Naive B cell (primary cell): Measurements from ENCODE around the gene SMG9. TPM values are rescaled to one million over a fixed set of nuclear protein-coding genes. Genes with fewer than 3 reads are reported as not detected.
A peak's percentile ranks its signal among the peaks of the same experiment; 100 is the strongest.
"Not testable (repeated sequence)": the region's sequence is repeated elsewhere in the genome, so short reads cannot be mapped to it uniquely, and the experiment has no call there.

Experiments
- ATAC-seq, 2 donors: fragments of 150-1000 bp; cut with Tn5 transposase; 2 replicates each; pipeline ENCODE4 v1.10.0; 2021; ENCODE audit warnings: low read depth in 2 of 2, mild to moderate bottlenecking in 2 of 2, moderate library complexity in 2 of 2
- DNase-seq: peaks from one replicate; pipeline ENCODE4 v3.0.0; 2022
- H3K27ac Mint-ChIP-seq, 6 donors: one replicate each; pipeline ENCODE4 v1.8.0; 2020 to 2022; ENCODE audit warnings: mild to moderate bottlenecking in 6 of 6, mixed read lengths in 6 of 6, moderate library complexity in 5 of 6, inconsistent platforms in 2 of 6
- H3K27me3 Mint-ChIP-seq, 3 donors: one replicate each; pipeline ENCODE4 v1.8.0; 2021 to 2022; ENCODE audit warnings: mixed read lengths in 3 of 3, mild to moderate bottlenecking in 1 of 3
- H3K36me3 Mint-ChIP-seq, 2 donors: one replicate each; pipeline ENCODE4 v1.8.0; 2020 to 2022; ENCODE audit warnings: mixed read lengths in 2 of 2, inconsistent platforms in 1 of 2, mild to moderate bottlenecking in 1 of 2
- H3K4me1 Mint-ChIP-seq, 3 donors: one replicate each; pipeline ENCODE4 v1.8.0; 2020 to 2022; ENCODE audit warnings: mixed read lengths in 3 of 3, inconsistent platforms in 1 of 3, mild to moderate bottlenecking in 1 of 3, moderate library complexity in 1 of 3
- H3K4me3 Mint-ChIP-seq, 8 donors: one replicate each; pipeline ENCODE4 v1.8.0; 2020 to 2022; ENCODE audit warnings: mild to moderate bottlenecking in 8 of 8, mixed read lengths in 8 of 8, moderate library complexity in 8 of 8, inconsistent platforms in 2 of 8
- H3K9me3 Mint-ChIP-seq, 7 donors: one replicate each; pipeline ENCODE4 v1.8.0; 2020 to 2022; ENCODE audit warnings: mixed read lengths in 7 of 7, mild to moderate bottlenecking in 5 of 7, inconsistent platforms in 2 of 7, moderate library complexity in 1 of 7
- polyA plus RNA-seq, 6 donors: library from polyadenylated mRNA; unstranded; fragments of 300-500 nt; fragmentation: Illumina TruSeq; gene quantifications; one replicate each; pipeline ENCODE4 v1.2.3, GENCODE V29; 2021; ENCODE audit warnings: low read depth in 6 of 6

The SMG9 gene
- polyA plus RNA-seq, 6 donors from 2014 or later: 2.7 to 13.0 (median 8.2) TPM

- ATAC-seq: no peak
- Mint-ChIP-seq H3K27ac (peak overlapping the region in 4 of 6 donors; percentile 66 to 84 (median 79)), H3K4me3 (peak overlapping the region in 5 of 8 donors; percentile 5 to 89 (median 40)), H3K4me1 (peaks cover 52 to 76% (median 54%) of the 10 kb centered on the region in 3 donors), H3K9me3 (no peaks in the 10 kb centered on the region), H3K27me3 (peaks cover 0 to 17% (median 0%) of the 10 kb centered on the region in 3 donors), H3K36me3 (peaks cover 0 to 8% of the 10 kb centered on the region in 2 donors)
- no peak for DNase-seq
These were observed 21.5 kb upstream of the SMG9 start for GRCh38 chr19:43776286-43776685.

GRCh38 chr19:43775299-43775890 lies 20.6 kb upstream of the SMG9 start:
- DNase-seq: no peak
- Mint-ChIP-seq H3K4me1 (peaks cover 47 to 69% (median 48%) of the 10 kb centered on the region in 3 donors), H3K27ac (peak overlapping the region in 5 of 6 donors; percentile 22 to 81 (median 66))

GRCh38 chr19:43774940-43775258 lies 20.1 kb upstream of the SMG9 start:
- not testable (repeated sequence) for DNase-seq, H3K36me3 Mint-ChIP-seq, ATAC-seq, H3K9me3 Mint-ChIP-seq
- H3K4me3 Mint-ChIP-seq: peak overlapping the region in 1 of 8 donors; percentile 26
- peaks cover 0 to 11% (median 0%) of the 10 kb centered on the region in 3 donors for H3K27me3 Mint-ChIP-seq
- peak overlapping the region in 2 of 6 donors; percentile 39 to 52 for H3K27ac Mint-ChIP-seq
- peaks cover 50 to 64% (median 51%) of the 10 kb centered on the region in 3 donors for H3K4me1 Mint-ChIP-seq

More at GRCh38 chr19:43775299-43775890, 20.6 kb upstream of the SMG9 start:
- no peak for ATAC-seq
- Mint-ChIP-seq H3K9me3 (no peaks in the 10 kb centered on the region), H3K27me3 (peaks cover 0 to 11% (median 0%) of the 10 kb centered on the region in 3 donors), H3K4me3 (peak overlapping the region in 3 of 8 donors; percentile 18 to 89 (median 53)), H3K36me3 (peaks cover 0 to 8% of the 10 kb centered on the region in 2 donors)

- Mint-ChIP-seq H3K4me1 (peaks cover 44 to 58% (median 46%) of the 10 kb centered on the region in 3 donors), H3K9me3 (no peaks in the 10 kb centered on the region), H3K27me3 (peaks cover 0 to 8% (median 0%) of the 10 kb centered on the region in 3 donors), H3K4me3 (peak overlapping the region in 1 of 8 donors; percentile 26), H3K27ac (peak overlapping the region in 1 of 6 donors; percentile 39), H3K36me3 (peaks cover 0 to 15% of the 10 kb centered on the region in 2 donors)
- no peak for ATAC-seq
- DNase-seq: no peak
These were observed 19.6 kb upstream of the SMG9 start for GRCh38 chr19:43774103-43774939.

GRCh38 chr19:43773725-43774102 lies 19.0 kb upstream of the SMG9 start:
- peaks cover 0 to 2% (median 0%) of the 10 kb centered on the region in 3 donors for H3K27me3 Mint-ChIP-seq
- no peaks in the 10 kb centered on the region for H3K9me3 Mint-ChIP-seq
- no peak overlapping the region for H3K4me3 Mint-ChIP-seq
- peaks cover 38 to 55% (median 40%) of the 10 kb centered on the region in 3 donors for H3K4me1 Mint-ChIP-seq
- H3K36me3 Mint-ChIP-seq: peaks cover 0 to 21% of the 10 kb centered on the region in 2 donors
- ATAC-seq: no peak
- no peak for DNase-seq
- no peak overlapping the region for H3K27ac Mint-ChIP-seq

GRCh38 chr19:43769256-43769655 lies 14.5 kb upstream of the SMG9 start:
- DNase-seq: no peak
- peaks cover 0 to 16% of the 10 kb centered on the region in 2 donors for H3K36me3 Mint-ChIP-seq
- no peaks in the 10 kb centered on the region for H3K9me3 Mint-ChIP-seq
- H3K4me1 Mint-ChIP-seq: peaks cover 37 to 51% (median 38%) of the 10 kb centered on the region in 3 donors
- no peak overlapping the region for H3K4me3 Mint-ChIP-seq
- ATAC-seq: no peak
- H3K27ac Mint-ChIP-seq: peak overlapping the region in 3 of 6 donors; percentile 12 to 42 (median 18)
- no peaks in the 10 kb centered on the region for H3K27me3 Mint-ChIP-seq

- no peak for DNase-seq
- H3K4me1 Mint-ChIP-seq: peaks cover 43 to 58% (median 43%) of the 10 kb centered on the region in 3 donors
- peak overlapping the region in 2 of 6 donors; percentile 18 to 22 for H3K27ac Mint-ChIP-seq
- peaks cover 0 to 16% of the 10 kb centered on the region in 2 donors for H3K36me3 Mint-ChIP-seq
- no peak overlapping the region for H3K4me3 Mint-ChIP-seq
- no peak for ATAC-seq
- H3K27me3 Mint-ChIP-seq: no peaks in the 10 kb centered on the region
- no peaks in the 10 kb centered on the region for H3K9me3 Mint-ChIP-seq
These were observed 13.7 kb upstream of the SMG9 start for GRCh38 chr19:43768273-43769050.

GRCh38 chr19:43767818-43768217 lies 13.1 kb upstream of the SMG9 start:
- peaks cover 0 to 16% of the 10 kb centered on the region in 2 donors for H3K36me3 Mint-ChIP-seq
- peak overlapping the region in 3 of 8 donors; percentile 20 to 69 (median 22) for H3K4me3 Mint-ChIP-seq
- H3K9me3 Mint-ChIP-seq: no peaks in the 10 kb centered on the region
- peaks cover 48 to 58% (median 49%) of the 10 kb centered on the region in 3 donors for H3K4me1 Mint-ChIP-seq
- ATAC-seq: no peak
- DNase-seq: no peak
- H3K27me3 Mint-ChIP-seq: no peaks in the 10 kb centered on the region
- peak overlapping the region in 2 of 6 donors; percentile 89 to 90 for H3K27ac Mint-ChIP-seq

- DNase-seq: no peak
- ATAC-seq: no peak
- peaks cover 52 to 59% (median 54%) of the 10 kb centered on the region in 3 donors for H3K4me1 Mint-ChIP-seq
- H3K4me3 Mint-ChIP-seq: peak overlapping the region in 4 of 8 donors; percentile 69 to 84 (median 76)
- H3K36me3 Mint-ChIP-seq: peaks cover 0 to 16% of the 10 kb centered on the region in 2 donors
- H3K27ac Mint-ChIP-seq: peak overlapping the region in 4 of 6 donors; percentile 14 to 90 (median 54)
- no peaks in the 10 kb centered on the region for H3K27me3 Mint-ChIP-seq
- peaks cover 0 to 2% (median 0%) of the 10 kb centered on the region in 7 donors for H3K9me3 Mint-ChIP-seq
These were observed 12.6 kb upstream of the SMG9 start for GRCh38 chr19:43767316-43767715.

- peak overlapping the region; percentile 14 to 96 (median 86) for H3K27ac Mint-ChIP-seq
- H3K4me1 Mint-ChIP-seq: peaks cover 54 to 65% (median 56%) of the 10 kb centered on the region in 3 donors
- no peaks in the 10 kb centered on the region for H3K27me3 Mint-ChIP-seq
- DNase-seq (no peak), ATAC-seq (no peak)
- H3K4me3 Mint-ChIP-seq: peak overlapping the region; percentile 41 to 84 (median 76)
- peaks cover 0 to 16% of the 10 kb centered on the region in 2 donors for H3K36me3 Mint-ChIP-seq
- peaks cover 0 to 2% (median 0%) of the 10 kb centered on the region in 7 donors for H3K9me3 Mint-ChIP-seq
These were observed 11.9 kb upstream of the SMG9 start for GRCh38 chr19:43766755-43767043.

- peak overlapping the region; percentile 56 to 84 (median 76) for H3K4me3 Mint-ChIP-seq
- ATAC-seq: peak; percentile 92 to 94
- H3K36me3 Mint-ChIP-seq: peaks cover 0 to 16% of the 10 kb centered on the region in 2 donors
- H3K27ac Mint-ChIP-seq: peak overlapping the region; percentile 79 to 97 (median 95)
- peaks cover 0 to 2% (median 0%) of the 10 kb centered on the region in 7 donors for H3K9me3 Mint-ChIP-seq
- peaks cover 52 to 65% (median 55%) of the 10 kb centered on the region in 3 donors for H3K4me1 Mint-ChIP-seq
- peak; percentile 64 for DNase-seq
- no peaks in the 10 kb centered on the region for H3K27me3 Mint-ChIP-seq
These were observed 10.5 kb upstream of the SMG9 start for GRCh38 chr19:43765109-43765876.

- DNase-seq, H3K27me3 Mint-ChIP-seq, H3K9me3 Mint-ChIP-seq, ATAC-seq: not testable (repeated sequence)
- peaks cover 48 to 66% (median 51%) of the 10 kb centered on the region in 3 donors for H3K4me1 Mint-ChIP-seq
- H3K4me3 Mint-ChIP-seq: peak overlapping the region in 5 of 8 donors; percentile 25 to 84 (median 69)
- H3K27ac Mint-ChIP-seq: peak overlapping the region; percentile 48 to 97 (median 84)
- peaks cover 0 to 12% of the 10 kb centered on the region in 2 donors for H3K36me3 Mint-ChIP-seq
These were observed 9.9 kb upstream of the SMG9 start for GRCh38 chr19:43764684-43765083.
